A673 (cell line): ENCODE results near the gene AADACL2.
"Not testable (repeated sequence)": the region's sequence is repeated elsewhere in the genome, so short reads cannot be mapped to it uniquely, and the experiment has no call there.

Experiments
- CTCF ChIP-seq: fragments of 300-800, 200-600 bp; sonication (generic); conservative IDR thresholded peaks from 2 replicates; pipeline ENCODE4 v1.5.1; 2017; ENCODE audit warnings: low read depth, mild to moderate bottlenecking, antibody characterized with exemption, low read length, moderate library complexity, mixed read lengths
- EZH2 ChIP-seq: fragments of 200-600 bp; sonication (generic); IDR thresholded peaks from 2 replicates; pipeline ENCODE4 v1.6.1; 2017; ENCODE audit warnings: borderline replicate concordance, low read depth, mild to moderate bottlenecking, mixed read lengths, antibody characterized with exemption, low read length; ENCODE audit not compliant: poor library complexity, severe bottlenecking

DNA sequence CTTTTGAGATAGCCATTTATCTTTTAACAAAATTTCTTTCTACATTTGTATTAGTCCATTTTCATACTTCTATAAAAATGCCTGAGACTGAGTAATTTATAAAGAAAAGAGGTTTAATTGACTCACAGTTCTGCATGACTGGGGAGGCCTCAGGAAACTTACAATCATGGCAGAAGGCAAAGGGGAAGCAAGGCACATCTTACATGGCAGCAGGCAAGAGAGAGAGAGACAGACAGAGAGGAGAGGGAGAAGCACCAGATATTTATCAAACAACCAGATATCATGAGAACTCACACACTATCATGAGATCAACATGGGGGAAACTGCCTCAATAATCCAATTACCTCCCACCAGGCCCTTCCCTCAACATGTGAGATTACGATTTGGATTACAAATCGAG lies 57.0 kb downstream of the AADACL2 start:
- not testable (repeated sequence) for TF ChIP-seq CTCF, EZH2
